Neural progenitor cell (in vitro differentiated cells): ENCODE measurements around the gene ZNF689. TPM values are rescaled to one million over a fixed set of nuclear protein-coding genes. Genes with fewer than 3 reads are reported as not detected.
"Not testable (repeated sequence)": the region's sequence is repeated elsewhere in the genome, so short reads cannot be mapped to it uniquely, and the experiment has no call there.

ENCODE experiments used
- DNase-seq: peaks from one replicate; pipeline ENCODE4 v3.0.0-alpha.2; 2016; ENCODE audit warnings: low spot score
- H2AFZ ChIP-seq: fragments of 200-600 bp; sonication (generic); replicated peaks from 2 replicates; pipeline ENCODE4 v1.6.1; 2016; ENCODE audit warnings: antibody characterized with exemption
- H3F3A ChIP-seq: fragments of 200-600 bp; sonication (generic); 2 replicates; pipeline ENCODE4 v1.6.1; 2016; ENCODE audit warnings: antibody characterized with exemption, low read depth
- H3K27ac ChIP-seq: fragments of 200-600 bp; sonication (generic); 2 replicates; pipeline ENCODE4 v1.5.1; 2016; ENCODE audit warnings: mild to moderate bottlenecking
- H3K27me3 ChIP-seq: fragments of 200-600 bp; sonication (generic); 2 replicates; pipeline ENCODE4 v1.6.1; 2016; ENCODE audit warnings: mild to moderate bottlenecking, moderate library complexity
- H3K36me3 ChIP-seq: fragments of 200-600 bp; sonication (generic); 2 replicates; pipeline ENCODE4 v1.5.1; 2016
- H3K4me1 ChIP-seq: fragments of 200-600 bp; sonication (generic); 2 replicates; pipeline ENCODE4 v1.6.1; 2016; ENCODE audit warnings: mixed run types
- H3K4me2 ChIP-seq: fragments of 200-600 bp; sonication (generic); 2 replicates; pipeline ENCODE4 v1.6.1; 2016
- H3K4me3 ChIP-seq: fragments of 200-600 bp; sonication (generic); 2 replicates; pipeline ENCODE4 v1.5.1; 2016
- H3K79me2 ChIP-seq: fragments of 200-600 bp; sonication (generic); 2 replicates; pipeline ENCODE4 v1.6.1; 2016; ENCODE audit warnings: low read depth
- H3K9ac ChIP-seq: fragments of 200-600 bp; sonication (generic); 2 replicates; pipeline ENCODE4 v1.6.1; 2016
- H3K9me3 ChIP-seq: fragments of 200-600 bp; sonication (generic); 2 replicates; pipeline ENCODE4 v1.5.1; 2016; ENCODE audit warnings: low read depth
- H4K20me1 ChIP-seq: fragments of 200-600 bp; sonication (generic); 2 replicates; pipeline ENCODE4 v1.6.1; 2016; ENCODE audit warnings: low read depth
- H3K27ac Mint-ChIP-seq: 3 replicates; pipeline ENCODE4 v1.8.0; 2021; ENCODE audit warnings: mixed read lengths
- H3K27me3 Mint-ChIP-seq: 2 replicates; pipeline ENCODE4 v1.8.0; 2022; ENCODE audit warnings: low read depth, mild to moderate bottlenecking, inconsistent platforms, moderate library complexity, mixed read lengths; ENCODE audit not compliant: insufficient read depth
- H3K36me3 Mint-ChIP-seq: 3 replicates; pipeline ENCODE4 v1.8.0; 2021; ENCODE audit warnings: mixed read lengths
- H3K4me1 Mint-ChIP-seq: 3 replicates; pipeline ENCODE4 v1.8.0; 2021; ENCODE audit warnings: mixed read lengths
- H3K4me3 Mint-ChIP-seq: 3 replicates; pipeline ENCODE4 v1.8.0; 2021; ENCODE audit warnings: mild to moderate bottlenecking, moderate library complexity, mixed read lengths
- H3K9me3 Mint-ChIP-seq: 3 replicates; pipeline ENCODE4 v1.8.0; 2020; ENCODE audit warnings: mixed read lengths
- CTCF ChIP-seq: fragments of 200-600 bp; sonication (generic); IDR thresholded peaks from 2 replicates; pipeline ENCODE4 v1.5.1; 2017; ENCODE audit warnings: antibody characterized with exemption, mild to moderate bottlenecking
- EZH2 ChIP-seq: fragments of 200-600 bp; sonication (generic); IDR thresholded peaks from 2 replicates; pipeline ENCODE4 v1.6.1; 2017; ENCODE audit warnings: antibody characterized with exemption, mild to moderate bottlenecking, moderate library complexity
- EZH2phosphoT487 ChIP-seq: fragments of 200-600 bp; sonication (generic); IDR thresholded peaks from 2 replicates; pipeline ENCODE4 v1.6.1; 2017; ENCODE audit warnings: antibody characterized with exemption
- total RNA-seq: library from RNA; depleted of rRNA; stranded (reverse); fragments of >200 nt; gene quantifications from 2 replicates; pipeline ENCODE4 v1.2.3, GENCODE V29; 2015; ENCODE audit warnings: low replicate concordance

ZNF689 gene
- total RNA-seq, 1 donor from 2014 or later: 9.2 TPM

GRCh38 chr16:30633526-30633925 is 23.3 kb upstream of the ZNF689 start:
- no peaks in the 10 kb centered on the region for H3K36me3 ChIP-seq
- peaks cover 3% of the 10 kb centered on the region for H3K4me1 ChIP-seq
- Mint-ChIP-seq H3K4me1 (peaks cover 23% of the 10 kb centered on the region), H3K27me3 (peaks cover 18% of the 10 kb centered on the region), H3K27ac (peak overlapping the region; percentile 85), H3K36me3 (no peaks in the 10 kb centered on the region), H3K9me3 (no peaks in the 10 kb centered on the region), H3K4me3 (peak overlapping the region; percentile 96)
- H3F3A ChIP-seq: peaks cover 18% of the 10 kb centered on the region
- H3K27me3 ChIP-seq: no peaks in the 10 kb centered on the region
- TF ChIP-seq CTCF: no peak
- TF ChIP-seq EZH2: no peak
- TF ChIP-seq EZH2phosphoT487: no peak
- H3K27ac ChIP-seq: no peak overlapping the region
- no peaks in the 10 kb centered on the region for H3K9me3 ChIP-seq
- peaks cover 19% of the 10 kb centered on the region for H3K79me2 ChIP-seq
- H3K4me3 ChIP-seq: peak overlapping the region; percentile 81
- H3K4me2 ChIP-seq: peak overlapping the region; percentile 70
- no peaks in the 10 kb centered on the region for H4K20me1 ChIP-seq
- peak; percentile 15 for DNase-seq
- no peak overlapping the region for H3K9ac ChIP-seq
- peak overlapping the region; percentile 53 for H2AFZ ChIP-seq

- Histone ChIP-seq H3F3A (peaks cover 18% of the 10 kb centered on the region), H3K79me2 (peaks cover 19% of the 10 kb centered on the region)
- not testable (repeated sequence) for H3K9ac ChIP-seq, H2AFZ ChIP-seq, H3K27ac ChIP-seq, DNase-seq, H4K20me1 ChIP-seq, H3K36me3 Mint-ChIP-seq, H3K9me3 Mint-ChIP-seq, H3K27ac Mint-ChIP-seq, H3K9me3 ChIP-seq, H3K27me3 ChIP-seq, H3K4me2 ChIP-seq, H3K4me3 Mint-ChIP-seq, H3K4me1 ChIP-seq, H3K4me3 ChIP-seq, H3K36me3 ChIP-seq
- peaks cover 16% of the 10 kb centered on the region for H3K27me3 Mint-ChIP-seq
- peaks cover 23% of the 10 kb centered on the region for H3K4me1 Mint-ChIP-seq
Measured at GRCh38 chr16:30632454-30632853, 22.3 kb upstream of the ZNF689 start.

GRCh38 chr16:30628628-30629540 is 18.7 kb upstream of the ZNF689 start:
- H3K27ac ChIP-seq: no peak overlapping the region

More at GRCh38 chr16:30628628-30629540, 18.7 kb upstream of the ZNF689 start:
- Mint-ChIP-seq H3K27ac (peak overlapping the region; percentile 21), H3K4me1 (peaks cover 6% of the 10 kb centered on the region), H3K27me3 (peaks cover 9% of the 10 kb centered on the region), H3K36me3 (no peaks in the 10 kb centered on the region), H3K9me3 (no peaks in the 10 kb centered on the region), H3K4me3 (peak overlapping the region; percentile 55)
- Histone ChIP-seq H3K79me2 (no peaks in the 10 kb centered on the region), H2AFZ (peak overlapping the region; percentile 82), H3K4me3 (no peak overlapping the region), H3F3A (peaks cover 3% of the 10 kb centered on the region), H3K4me2 (no peak overlapping the region), H3K9me3 (no peaks in the 10 kb centered on the region), H3K9ac (no peak overlapping the region), H3K4me1 (no peaks in the 10 kb centered on the region), H3K36me3 (no peaks in the 10 kb centered on the region), H4K20me1 (no peaks in the 10 kb centered on the region), H3K27me3 (no peaks in the 10 kb centered on the region)
- peak; percentile 79 for DNase-seq
- TF ChIP-seq CTCF: peak; percentile 84
- TF ChIP-seq EZH2phosphoT487: no peak
